Measurements from ENCODE around the gene SZT2. TPM values are rescaled to one million over a fixed set of nuclear protein-coding genes. Genes with fewer than 3 reads are reported as not detected.

Gene SZT2
- total RNA-seq, 2 experiments from 2014 or later, result 33.7 to 79.8 TPM

DNA sequence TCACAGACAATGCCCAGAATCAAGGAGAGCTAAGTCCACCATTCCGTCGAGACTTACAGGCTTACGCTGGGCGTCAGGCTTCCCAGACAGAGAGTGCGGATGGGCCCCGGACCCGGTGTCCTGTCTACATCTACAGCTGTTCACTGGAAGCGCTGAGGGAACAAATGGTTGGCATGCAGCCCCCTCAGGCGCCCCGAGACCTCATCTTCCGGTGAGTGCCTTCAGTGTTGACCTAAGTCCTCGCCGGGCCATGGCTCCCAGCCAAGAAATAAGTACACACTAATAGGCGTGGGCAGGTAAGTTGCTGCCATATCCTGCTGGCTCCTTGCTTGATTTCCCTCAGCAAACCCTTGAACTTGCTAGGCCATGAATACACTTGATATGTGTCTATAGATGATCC is 37.8 kb downstream of the SZT2 start:
- Histone ChIP-seq H3K36me3 (ENCODE audit: insufficient read depth, low read length) (peaks cover 81% of the 10 kb centered on the region), H3K27ac (ENCODE audit: low read depth, low read length, poor library complexity, severe bottlenecking) (no peak overlapping the region), H3K4me3 (ENCODE audit: low read depth, low read length, poor library complexity, severe bottlenecking) (no peak overlapping the region), H3K4me2 (ENCODE audit: low read length) (no peak overlapping the region), H2AFZ (ENCODE audit: low read length) (no peak overlapping the region), H3K9me3 (ENCODE audit: low read length) (no peaks in the 10 kb centered on the region), H3K79me2 (ENCODE audit: insufficient read depth, low read depth, low read length) (no peaks in the 10 kb centered on the region), H4K20me1 (ENCODE audit: insufficient read depth, low read length) (no peaks in the 10 kb centered on the region), H3K9me2 (ENCODE audit: insufficient read depth, low read length) (no peaks in the 10 kb centered on the region), H3K4me1 (ENCODE audit: insufficient read depth, low read length, poor library complexity, severe bottlenecking) (no peaks in the 10 kb centered on the region)
- ChIA-PET POLR2A (interaction anchor here (0.6 kb wide), 1 partner anchor 1425 kb away, joined by 3 read pairs; no protein-coding TSS in a partner anchor), CTCF (ENCODE audit: unreplicated experiment) (no interaction called here)
- BruUV-seq (replicated peaks), result no TSS peak
- intact Hi-C loops (cut with micrococcal nuclease; ENCODE audit: unreplicated experiment), result no loop called here
- no peak for TF ChIP-seq EZH2phosphoT487 (IDR thresholded peaks at IDR 0.05; ENCODE audit: borderline replicate concordance, low read depth, low read length)
- TF ChIP-seq, protein P1, sequence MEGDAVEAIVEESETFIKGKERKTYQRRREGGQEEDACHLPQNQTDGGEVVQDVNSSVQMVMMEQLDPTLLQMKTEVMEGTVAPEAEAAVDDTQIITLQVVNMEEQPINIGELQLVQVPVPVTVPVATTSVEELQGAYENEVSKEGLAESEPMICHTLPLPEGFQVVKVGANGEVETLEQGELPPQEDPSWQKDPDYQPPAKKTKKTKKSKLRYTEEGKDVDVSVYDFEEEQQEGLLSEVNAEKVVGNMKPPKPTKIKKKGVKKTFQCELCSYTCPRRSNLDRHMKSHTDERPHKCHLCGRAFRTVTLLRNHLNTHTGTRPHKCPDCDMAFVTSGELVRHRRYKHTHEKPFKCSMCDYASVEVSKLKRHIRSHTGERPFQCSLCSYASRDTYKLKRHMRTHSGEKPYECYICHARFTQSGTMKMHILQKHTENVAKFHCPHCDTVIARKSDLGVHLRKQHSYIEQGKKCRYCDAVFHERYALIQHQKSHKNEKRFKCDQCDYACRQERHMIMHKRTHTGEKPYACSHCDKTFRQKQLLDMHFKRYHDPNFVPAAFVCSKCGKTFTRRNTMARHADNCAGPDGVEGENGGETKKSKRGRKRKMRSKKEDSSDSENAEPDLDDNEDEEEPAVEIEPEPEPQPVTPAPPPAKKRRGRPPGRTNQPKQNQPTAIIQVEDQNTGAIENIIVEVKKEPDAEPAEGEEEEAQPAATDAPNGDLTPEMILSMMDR (conservative IDR thresholded peaks at IDR 0.05; ENCODE audit: low read length), result no peak
- no peak for DNase-seq (ENCODE audit: low spot score)

DNA sequence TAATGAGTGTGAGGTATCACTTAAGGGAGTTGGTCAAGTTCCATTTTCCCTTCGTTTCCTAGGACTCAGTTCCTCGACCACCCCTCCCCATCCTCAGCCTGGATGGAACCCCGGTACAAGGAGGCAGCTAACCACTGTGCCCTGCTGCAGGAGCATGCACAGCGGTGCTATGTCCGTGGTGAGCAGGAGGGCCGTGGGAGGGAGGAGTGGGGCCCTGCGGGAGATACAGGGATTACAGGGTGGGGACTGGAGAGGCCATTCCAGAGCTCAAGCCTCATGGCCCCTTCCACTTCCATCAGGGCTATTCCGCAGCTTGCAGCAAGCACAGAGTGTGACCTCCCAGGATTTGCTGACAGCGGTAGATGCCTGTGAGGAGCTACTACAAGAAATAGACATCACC is 38.2 kb downstream of the SZT2 start:
- H3K27ac ChIP-seq (ENCODE audit: low read depth, low read length, poor library complexity, severe bottlenecking), result no peak overlapping the region
- BruUV-seq (replicated peaks), result TSS peak; percentile 56
- POLR2A ChIA-PET, result interaction anchor here (0.6 kb wide), 1 partner anchor 1425 kb away, joined by 3 read pairs; no protein-coding TSS in a partner anchor
- TF ChIP-seq EZH2phosphoT487 (IDR thresholded peaks at IDR 0.05; ENCODE audit: borderline replicate concordance, low read depth, low read length), result no peak
- TF ChIP-seq, protein P1 (conservative IDR thresholded peaks at IDR 0.05; ENCODE audit: low read length), result no peak
- DNase-seq (ENCODE audit: low spot score), result no peak
- no peaks in the 10 kb centered on the region for H3K4me1 ChIP-seq (ENCODE audit: insufficient read depth, low read length, poor library complexity, severe bottlenecking)
- no peak overlapping the region for H3K4me2 ChIP-seq (ENCODE audit: low read length)
- no peaks in the 10 kb centered on the region for H3K9me2 ChIP-seq (ENCODE audit: insufficient read depth, low read length)
- H3K79me2 ChIP-seq (ENCODE audit: insufficient read depth, low read depth, low read length), result no peaks in the 10 kb centered on the region
- intact Hi-C loops (cut with micrococcal nuclease; ENCODE audit: unreplicated experiment), result no loop called here
- no peak overlapping the region for H2AFZ ChIP-seq (ENCODE audit: low read length)
- H3K36me3 ChIP-seq (ENCODE audit: insufficient read depth, low read length), result peaks cover 80% of the 10 kb centered on the region
- H4K20me1 ChIP-seq (ENCODE audit: insufficient read depth, low read length), result no peaks in the 10 kb centered on the region
- H3K4me3 ChIP-seq (ENCODE audit: low read depth, low read length, poor library complexity, severe bottlenecking), result no peak overlapping the region
- CTCF ChIA-PET (ENCODE audit: unreplicated experiment), result no interaction called here
- no peaks in the 10 kb centered on the region for H3K9me3 ChIP-seq (ENCODE audit: low read length)

DNA sequence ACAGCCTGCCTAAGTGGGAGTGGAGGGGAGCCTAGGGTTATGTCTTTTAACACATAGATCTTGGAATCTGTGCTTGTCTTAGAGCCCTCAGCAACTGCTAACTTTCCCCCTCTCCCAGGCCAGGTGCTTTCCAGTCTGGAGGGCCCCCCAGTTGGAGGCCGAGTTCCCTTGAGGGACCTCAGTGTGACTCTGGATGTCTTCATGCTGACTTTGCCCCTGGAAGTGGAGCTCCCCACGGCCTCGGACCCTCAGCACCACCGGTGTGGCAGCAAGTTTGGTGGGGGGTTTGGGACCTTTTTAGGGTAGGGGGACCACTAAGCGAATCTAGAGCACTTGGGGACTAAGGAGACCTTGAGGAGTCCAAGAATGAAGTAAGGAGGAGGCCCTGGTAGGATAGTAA is 41.1 kb downstream of the SZT2 start:
- Histone ChIP-seq H2AFZ (ENCODE audit: low read length) (no peak overlapping the region), H4K20me1 (ENCODE audit: insufficient read depth, low read length) (no peaks in the 10 kb centered on the region), H3K79me2 (ENCODE audit: insufficient read depth, low read depth, low read length) (no peaks in the 10 kb centered on the region), H3K9me3 (ENCODE audit: low read length) (no peaks in the 10 kb centered on the region), H3K4me3 (ENCODE audit: low read depth, low read length, poor library complexity, severe bottlenecking) (no peak overlapping the region), H3K36me3 (ENCODE audit: insufficient read depth, low read length) (peaks cover 76% of the 10 kb centered on the region), H3K4me2 (ENCODE audit: low read length) (no peak overlapping the region), H3K27ac (ENCODE audit: low read depth, low read length, poor library complexity, severe bottlenecking) (no peak overlapping the region), H3K9me2 (ENCODE audit: insufficient read depth, low read length) (no peaks in the 10 kb centered on the region), H3K4me1 (ENCODE audit: insufficient read depth, low read length, poor library complexity, severe bottlenecking) (no peaks in the 10 kb centered on the region)
- DNase-seq (ENCODE audit: low spot score), result no peak
- TF ChIP-seq, protein P1 (conservative IDR thresholded peaks at IDR 0.05; ENCODE audit: low read length), result no peak
- intact Hi-C loops (cut with micrococcal nuclease; ENCODE audit: unreplicated experiment), result no loop called here
- no TSS peak for BruUV-seq (replicated peaks)
- ChIA-PET POLR2A (no interaction called here), CTCF (ENCODE audit: unreplicated experiment) (no interaction called here)

All from OCI-LY7 (cell line).